Liver (tissue), 9 donors: ENCODE data around the gene GLB1L2. TPM values are rescaled to one million over a fixed set of nuclear protein-coding genes. Genes with fewer than 3 reads are reported as not detected.
A peak's percentile ranks its signal among the peaks of the same experiment; 100 is the strongest.

ENCODE experiments used
- DNase-seq: peaks from one replicate; pipeline ENCODE4 v3.0.0-alpha.2; 2017; ENCODE audit warnings: low spot score
- H3K27ac ChIP-seq, 2 donors: one replicate each; pipeline ENCODE4 v1.7.0; 2013; ENCODE audit warnings: inconsistent platforms in 2 of 2, low read length in 2 of 2, control low read depth in 1 of 2, low read depth in 1 of 2, mild to moderate bottlenecking in 1 of 2
- H3K27me3 ChIP-seq, 4 donors: one replicate each; pipeline versions ENCODE4 v1.6.1 to v1.7.0; 2013; ENCODE audit warnings: low read length in 3 of 4, inconsistent platforms in 1 of 4, mild to moderate bottlenecking in 1 of 4, moderate library complexity in 1 of 4; ENCODE audit not compliant: control insufficient read depth in 4 of 4, insufficient read depth in 4 of 4
- H3K36me3 ChIP-seq, 4 donors: one replicate each; pipeline versions ENCODE4 v1.6.1 to v1.7.0; 2013; ENCODE audit warnings: low read length in 3 of 4, mild to moderate bottlenecking in 3 of 4, low read depth in 1 of 4, moderate library complexity in 1 of 4; ENCODE audit not compliant: control insufficient read depth in 4 of 4, insufficient read depth in 3 of 4
- H3K4me1 ChIP-seq, 4 donors: one replicate each; pipeline versions ENCODE4 v1.6.1 to v1.7.0; 2013; ENCODE audit warnings: low read length in 3 of 4, mild to moderate bottlenecking in 3 of 4, moderate library complexity in 1 of 4; ENCODE audit not compliant: control insufficient read depth in 4 of 4, insufficient read depth in 4 of 4
- H3K4me3 ChIP-seq, 3 donors: one replicate each; pipeline versions ENCODE4 v1.6.1 to v1.7.0; 2013; ENCODE audit warnings: low read length in 3 of 3, control low read depth in 1 of 3, low read depth in 1 of 3, mild to moderate bottlenecking in 1 of 3
- H3K9ac ChIP-seq, 2 donors: one replicate each; pipeline ENCODE4 v1.7.0; 2013; ENCODE audit warnings: low read length in 2 of 2, mild to moderate bottlenecking in 2 of 2, moderate library complexity in 2 of 2, control low read depth in 1 of 2, low read depth in 1 of 2
- H3K9me3 ChIP-seq, 4 donors: one replicate each; pipeline versions ENCODE4 v1.6.1 to v1.7.0; 2013; ENCODE audit warnings: low read length in 3 of 4; ENCODE audit not compliant: control insufficient read depth in 4 of 4
- CTCF ChIP-seq: fragments of 150-350 bp; IDR thresholded peaks from 2 replicates; pipeline ENCODE4 v1.5.1; 2017; ENCODE audit warnings: improper control_type of control experiment, low read depth, low read length; ENCODE audit not compliant: missing input control
- EGR1 ChIP-seq, 2 donors: IDR thresholded peaks; 2 replicates each; pipeline ENCODE4 v1.6.1; 2016 to 2018; ENCODE audit warnings: antibody characterized with exemption in 2 of 2, low read depth in 2 of 2
- FOXA1 ChIP-seq: IDR thresholded peaks from 2 replicates; pipeline ENCODE4 v1.6.1; 2016; ENCODE audit warnings: antibody characterized with exemption
- FOXA2 ChIP-seq: IDR thresholded peaks from 2 replicates; pipeline ENCODE4 v1.6.1; 2016; ENCODE audit warnings: antibody characterized with exemption
- GABPA ChIP-seq, 2 donors: IDR thresholded peaks in 1 of 2; conservative IDR thresholded peaks in 1 of 2; 2 replicates each; pipeline ENCODE4 v1.6.1; 2016; ENCODE audit warnings: antibody characterized with exemption in 2 of 2, mild to moderate bottlenecking in 1 of 2, moderate library complexity in 1 of 2
- HNF4A ChIP-seq, 2 donors: conservative IDR thresholded peaks; 2 replicates each; pipeline ENCODE4 v1.6.1; 2016; ENCODE audit warnings: antibody characterized with exemption in 2 of 2, mild to moderate bottlenecking in 2 of 2
- HNF4G ChIP-seq: IDR thresholded peaks from 2 replicates; pipeline ENCODE4 v1.6.1; 2016; ENCODE audit warnings: antibody characterized with exemption
- JUND ChIP-seq, 2 donors: IDR thresholded peaks; 2 replicates each; pipeline ENCODE4 v1.6.1; 2016; ENCODE audit warnings: antibody characterized with exemption in 2 of 2
- MAX ChIP-seq: IDR thresholded peaks from 2 replicates; pipeline ENCODE4 v1.6.1; 2016; ENCODE audit warnings: antibody characterized with exemption
- NR2F2 ChIP-seq: IDR thresholded peaks from 2 replicates; pipeline ENCODE4 v1.6.1; 2016; ENCODE audit warnings: antibody characterized with exemption
- RAD21 ChIP-seq, 2 donors: IDR thresholded peaks; 2 replicates each; pipeline ENCODE4 v1.6.1; 2016; ENCODE audit warnings: antibody characterized with exemption in 2 of 2, mild to moderate bottlenecking in 2 of 2
- REST ChIP-seq: IDR thresholded peaks from 2 replicates; pipeline ENCODE4 v1.6.1; 2016; ENCODE audit warnings: antibody characterized with exemption, mild to moderate bottlenecking
- RXRA ChIP-seq, 2 donors: IDR thresholded peaks; 2 replicates each; pipeline ENCODE4 v1.6.1; 2017 to 2018; ENCODE audit warnings: antibody characterized with exemption in 2 of 2, mild to moderate bottlenecking in 1 of 2
- SP1 ChIP-seq: IDR thresholded peaks from 2 replicates; pipeline ENCODE4 v1.6.1; 2018; ENCODE audit warnings: antibody characterized with exemption, mild to moderate bottlenecking
- YY1 ChIP-seq: IDR thresholded peaks from 2 replicates; pipeline ENCODE4 v1.6.1; 2016; ENCODE audit warnings: antibody characterized with exemption, mild to moderate bottlenecking
- WGBS: extraction: QIAGEN DNeasy Blood & Tissue Kit; methylation state at CpG from one replicate; pipeline ENCODE4 v1.1.7; 2013; 5-methylcytosine and 5-hydroxymethylcytosine counted together
- polyA plus RNA-seq, 2 donors: library from polyadenylated mRNA; stranded (reverse) in 1 of 2; unstranded in 1 of 2; fragments of 200-250 nt in 1 of 2; fragments of >200 nt in 1 of 2; fragmentation: Nextera tagmentation in 1 of 2; extraction: Ambion mirVana in 1 of 2; gene quantifications; one replicate each; pipeline versions ENCODE4 v1.2.1 to v1.2.3, GENCODE V29; 2013 to 2015
- total RNA-seq, 2 donors: library from RNA; depleted of rRNA; stranded (reverse); fragments of >200 nt; gene quantifications; one replicate each; pipeline ENCODE4 v1.2.3, GENCODE V29; 2014
- donor health status: healthy.
- donor health status: healthy.
- donor health status: healthy.
- donor health status: healthy.
- donor health status: healthy.

The GLB1L2 gene
- total and polyA plus RNA-seq, 4 donors, result 0.23 to 0.50 (median 0.42) TPM

- no peaks in the 10 kb centered on the region for H3K36me3 ChIP-seq
- H3K27ac ChIP-seq, result no peak overlapping the region
- H3K4me3 ChIP-seq, result no peak overlapping the region
- H3K9me3 ChIP-seq, result peaks cover 0 to 11% (median 2%) of the 10 kb centered on the region in 4 donors
- peaks cover 0 to 2% (median 0%) of the 10 kb centered on the region in 4 donors for H3K27me3 ChIP-seq
- TF ChIP-seq MAX (no peak), HNF4A (conservative IDR thresholded peaks at IDR 0.05) (no peak), CTCF (no peak), EGR1 (IDR thresholded peaks at IDR 0.05; ENCODE audit: low read depth in 2 of 2) (no peak)
- H3K9ac ChIP-seq, result no peak overlapping the region
- H3K4me1 ChIP-seq, result no peaks in the 10 kb centered on the region
- DNase-seq, result no peak
- WGBS, result 83% methylated on average over 4 of the region's 4 CpGs
Observed at GRCh38 chr11:134322553-134322952, 9.2 kb upstream of the GLB1L2 start.

GRCh38 chr11:134328433-134328832 lies 3.4 kb upstream of the GLB1L2 start:
- no peaks in the 10 kb centered on the region for H3K36me3 ChIP-seq
- no peak overlapping the region for H3K27ac ChIP-seq
- H3K9ac ChIP-seq, result no peak overlapping the region
- peaks cover 4 to 13% (median 10%) of the 10 kb centered on the region in 4 donors for H3K4me1 ChIP-seq
- DNase-seq, result no peak
- H3K4me3 ChIP-seq, result no peak overlapping the region
- no peak for TF ChIP-seq FOXA2
- TF ChIP-seq GABPA (IDR thresholded peaks at IDR 0.05 in 1 of 2, conservative IDR thresholded peaks at IDR 0.05 in 1 of 2), result no peak
- no peak for TF ChIP-seq EGR1 (IDR thresholded peaks at IDR 0.05; ENCODE audit: low read depth in 2 of 2)
- no peak for TF ChIP-seq HNF4A (conservative IDR thresholded peaks at IDR 0.05)
- no peak for TF ChIP-seq HNF4G
- no peak for TF ChIP-seq FOXA1
- TF ChIP-seq CTCF, result no peak
- TF ChIP-seq JUND (IDR thresholded peaks at IDR 0.05), result no peak
- TF ChIP-seq RXRA (IDR thresholded peaks at IDR 0.05), result no peak
- no peak for TF ChIP-seq NR2F2
- no peak for TF ChIP-seq RAD21 (IDR thresholded peaks at IDR 0.05)
- TF ChIP-seq SP1, result no peak
- 96% methylated on average over 1 of the region's 1 CpG for WGBS
- no peaks in the 10 kb centered on the region for H3K9me3 ChIP-seq
- H3K27me3 ChIP-seq, result no peaks in the 10 kb centered on the region

- no peak for TF ChIP-seq JUND (IDR thresholded peaks at IDR 0.05)
- TF ChIP-seq GABPA (IDR thresholded peaks at IDR 0.05 in 1 of 2, conservative IDR thresholded peaks at IDR 0.05 in 1 of 2), result no peak
- no peak for TF ChIP-seq FOXA2
- TF ChIP-seq EGR1 (IDR thresholded peaks at IDR 0.05; ENCODE audit: low read depth in 2 of 2), result no peak
- no peak for TF ChIP-seq MAX
- TF ChIP-seq RXRA (IDR thresholded peaks at IDR 0.05), result no peak
- no peak for TF ChIP-seq HNF4G
- TF ChIP-seq HNF4A (conservative IDR thresholded peaks at IDR 0.05), result no peak
- TF ChIP-seq FOXA1, result no peak
- no peak for TF ChIP-seq YY1
- TF ChIP-seq REST, result no peak
- Histone ChIP-seq H3K4me1 (peaks cover 4 to 13% (median 10%) of the 10 kb centered on the region in 4 donors), H3K9me3 (no peaks in the 10 kb centered on the region), H3K27ac (no peak overlapping the region), H3K4me3 (peak overlapping the region in 2 of 3 donors; percentile 43 to 47), H3K9ac (peak overlapping the region; percentile 10 to 12), H3K36me3 (no peaks in the 10 kb centered on the region), H3K27me3 (no peaks in the 10 kb centered on the region)
- DNase-seq, result no peak
- WGBS, result 35% methylated on average over 22 of the region's 22 CpGs
Observed at GRCh38 chr11:134330611-134331353, 1.0 kb upstream of the GLB1L2 start.
